Muscle of leg (tissue), 11 donors: Measurements from ENCODE around the gene CWC22. TPM values are rescaled to one million over a fixed set of nuclear protein-coding genes. Genes with fewer than 3 reads are reported as not detected.

ENCODE experiments used
- DNase-seq: peaks from one replicate; pipeline ENCODE4 v3.0.0; 2013
- H3K27ac ChIP-seq: one replicate; pipeline ENCODE4 v1.5.1; 2013; ENCODE audit warnings: mild to moderate bottlenecking, low read length, control low read depth
- H3K27me3 ChIP-seq: one replicate; pipeline ENCODE4 v1.6.1; 2013; ENCODE audit warnings: low read length; ENCODE audit not compliant: control insufficient read depth, insufficient read depth
- H3K36me3 ChIP-seq: one replicate; pipeline ENCODE4 v1.6.1; 2013; ENCODE audit warnings: low read length; ENCODE audit not compliant: control insufficient read depth, insufficient read depth
- H3K4me1 ChIP-seq: one replicate; pipeline ENCODE4 v1.6.1; 2013; ENCODE audit warnings: low read length; ENCODE audit not compliant: control insufficient read depth, insufficient read depth
- H3K4me3 ChIP-seq: one replicate; pipeline ENCODE4 v1.5.1; 2013; ENCODE audit warnings: low read length, control low read depth
- H3K9me3 ChIP-seq: replicated peaks from 2 replicates; pipeline ENCODE4 v1.6.1; 2013; ENCODE audit warnings: low read depth, low read length; ENCODE audit not compliant: control insufficient read depth
- WGBS: methylation state at CpG from one replicate; pipeline ENCODE4 v1.1.5; 2013; ENCODE audit warnings: missing lambda C conversion rate; ENCODE audit not compliant: insufficient coverage; 5-methylcytosine and 5-hydroxymethylcytosine counted together
- polyA plus RNA-seq, 8 donors: library from polyadenylated mRNA; unstranded; fragments of 120-200 nt; gene quantifications; one replicate each; pipeline versions ENCODE4 v1.2.1 to v1.2.3, GENCODE V29; 2013; ENCODE audit warnings: inconsistent platforms in 1 of 8, low replicate concordance in 1 of 8; ENCODE audit not compliant: insufficient read length in 8 of 8, insufficient read depth in 1 of 8
- total RNA-seq: library from RNA; stranded (reverse); fragments of 120-200 nt; gene quantifications from one replicate; pipeline ENCODE4 v1.2.4, GENCODE V29; 2013

Gene CWC22
- total and polyA plus RNA-seq, 9 donors, result 15.0 to 26.0 (median 21.0) TPM

GRCh38 chr2:179953359-179953758, 53.7 kb downstream of the CWC22 start:
- Histone ChIP-seq H3K36me3 (peaks cover 12% of the 10 kb centered on the region), H3K4me3 (no peak overlapping the region), H3K9me3 (no peaks in the 10 kb centered on the region), H3K27me3 (no peaks in the 10 kb centered on the region), H3K27ac (no peak overlapping the region), H3K4me1 (no peaks in the 10 kb centered on the region)
- WGBS, result no CpG with 5 or more reads among the region's 1 CpG
- no peak for DNase-seq

DNA sequence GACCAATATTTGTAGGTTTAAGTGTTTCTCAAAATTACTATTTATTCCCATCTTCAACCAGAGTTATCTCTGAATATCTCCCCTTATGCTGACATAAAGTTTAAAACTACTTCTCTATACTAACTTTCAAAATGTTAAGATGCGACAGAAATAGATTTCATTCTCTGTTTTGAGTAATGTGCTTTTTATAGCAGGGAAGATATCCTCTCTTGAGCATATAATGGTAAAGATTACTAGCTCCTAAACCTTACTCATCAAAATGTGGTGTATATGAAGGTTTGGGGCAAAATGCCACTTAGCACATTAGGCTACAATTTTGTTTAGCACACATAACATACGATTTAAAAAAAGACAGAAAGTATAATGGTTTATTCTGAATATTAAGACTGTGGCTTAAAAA, 54.4 kb downstream of the CWC22 start:
- Histone ChIP-seq H3K4me1 (no peaks in the 10 kb centered on the region), H3K36me3 (peaks cover 12% of the 10 kb centered on the region), H3K27ac (no peak overlapping the region), H3K4me3 (no peak overlapping the region), H3K27me3 (no peaks in the 10 kb centered on the region), H3K9me3 (no peaks in the 10 kb centered on the region)
- WGBS, result no CpG with 5 or more reads among the region's 2 CpGs
- DNase-seq, result no peak

DNA sequence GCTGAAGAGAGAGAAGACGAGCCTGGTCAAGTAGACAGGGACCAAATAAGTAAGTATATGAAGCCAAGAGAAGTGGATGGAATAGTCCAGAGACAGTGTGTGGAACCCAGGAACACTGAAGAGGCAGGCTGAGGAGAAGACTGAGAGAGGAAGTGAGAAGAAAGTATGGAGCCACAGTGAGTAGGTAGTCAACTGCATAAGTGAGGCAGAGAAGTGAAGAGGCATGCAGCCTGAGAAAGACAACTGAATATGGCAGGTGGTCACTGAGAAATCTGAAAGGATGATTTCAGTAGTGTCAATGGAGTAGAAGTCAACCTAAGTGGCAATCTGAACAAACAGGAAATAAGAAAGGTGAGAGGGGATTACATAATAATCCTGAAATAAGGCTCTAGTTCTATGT, 55.4 kb downstream of the CWC22 start:
- no peak for DNase-seq
- Histone ChIP-seq H3K9me3 (no peaks in the 10 kb centered on the region), H3K4me3 (no peak overlapping the region), H3K27ac (no peak overlapping the region), H3K36me3 (peaks cover 12% of the 10 kb centered on the region), H3K27me3 (no peaks in the 10 kb centered on the region), H3K4me1 (no peaks in the 10 kb centered on the region)
- 100% methylated on average over 1 of the region's 1 CpG for WGBS

- no peak overlapping the region for H3K27ac ChIP-seq
- no peak for DNase-seq
- no peak overlapping the region for H3K4me3 ChIP-seq
- peaks cover 12% of the 10 kb centered on the region for H3K36me3 ChIP-seq
- no peaks in the 10 kb centered on the region for H3K4me1 ChIP-seq
- no peaks in the 10 kb centered on the region for H3K9me3 ChIP-seq
- 100% methylated on average over 1 of the region's 5 CpGs for WGBS
- H3K27me3 ChIP-seq, result no peaks in the 10 kb centered on the region
Observed at GRCh38 chr2:179950391-179950790, 56.7 kb downstream of the CWC22 start.

GRCh38 chr2:179949438-179949837, 57.7 kb downstream of the CWC22 start:
- no CpG with 5 or more reads among the region's 3 CpGs for WGBS
- Histone ChIP-seq H3K4me3 (no peak overlapping the region), H3K4me1 (no peaks in the 10 kb centered on the region), H3K36me3 (peaks cover 14% of the 10 kb centered on the region), H3K27ac (no peak overlapping the region), H3K27me3 (no peaks in the 10 kb centered on the region), H3K9me3 (no peaks in the 10 kb centered on the region)
- DNase-seq, result no peak

DNA sequence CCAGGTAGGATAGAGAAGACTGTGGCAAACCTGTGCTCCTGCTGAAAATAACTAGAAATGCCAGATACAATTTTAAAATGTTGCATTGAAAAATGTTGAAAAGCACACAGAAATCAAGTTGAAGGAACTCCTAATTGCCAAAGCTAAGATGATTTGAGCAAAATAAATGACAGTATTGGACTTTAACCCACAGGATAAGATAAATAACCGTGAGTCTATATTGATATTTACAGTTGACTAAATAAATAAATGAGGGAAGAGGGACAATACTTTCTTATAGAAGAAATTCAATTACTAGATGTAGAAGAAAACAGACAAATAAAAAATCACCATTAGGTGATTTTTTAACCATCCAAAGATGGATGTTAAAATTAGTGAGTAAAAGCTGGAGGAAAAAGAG, 59.0 kb downstream of the CWC22 start:
- Histone ChIP-seq H3K9me3 (no peaks in the 10 kb centered on the region), H3K36me3 (peaks cover 12% of the 10 kb centered on the region), H3K27me3 (no peaks in the 10 kb centered on the region), H3K4me1 (no peaks in the 10 kb centered on the region), H3K4me3 (no peak overlapping the region), H3K27ac (no peak overlapping the region)
- no peak for DNase-seq
- no CpG with 5 or more reads among the region's 1 CpG for WGBS

DNA sequence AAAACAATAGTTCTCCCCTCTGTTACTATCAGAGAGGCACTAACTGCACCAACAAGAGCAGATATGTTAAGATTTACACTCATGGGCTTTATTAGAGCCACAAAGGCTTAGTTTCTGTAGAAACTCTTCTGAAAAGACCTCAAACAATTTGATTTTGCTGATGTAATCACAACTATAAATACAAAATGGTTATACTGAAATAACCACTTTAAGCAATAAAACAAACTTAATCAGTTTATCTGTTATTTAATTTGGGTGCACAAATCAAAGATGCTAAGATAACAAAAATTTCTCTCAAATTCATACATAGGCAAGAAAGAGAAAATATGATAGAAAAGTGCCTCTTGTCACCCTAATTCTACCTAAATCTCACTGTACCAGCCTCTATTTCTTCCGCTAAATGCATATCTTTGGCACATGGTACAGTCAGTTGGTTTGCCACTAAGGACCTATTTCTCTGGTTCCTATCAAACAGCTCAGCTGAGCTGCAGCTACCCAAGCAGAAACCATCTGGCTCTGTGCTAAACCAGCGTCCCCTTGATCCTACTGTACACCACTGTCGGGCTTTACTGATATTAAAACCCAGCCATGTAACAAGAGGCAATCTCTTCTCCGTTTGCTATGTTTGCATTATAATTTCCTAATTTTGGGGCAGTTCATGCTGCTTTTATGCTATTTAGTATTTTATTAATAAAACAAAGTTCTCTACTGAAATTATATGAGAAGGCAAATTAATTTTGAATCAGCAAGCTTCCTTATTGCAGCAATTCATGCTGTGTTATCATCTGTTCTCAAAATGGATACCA, 60.1 kb downstream of the CWC22 start:
- H3K4me1 ChIP-seq, result no peaks in the 10 kb centered on the region
- H3K27ac ChIP-seq, result no peak overlapping the region
- no peak overlapping the region for H3K4me3 ChIP-seq
- 100% methylated on average over 1 of the region's 4 CpGs for WGBS
- peaks cover 12% of the 10 kb centered on the region for H3K36me3 ChIP-seq
- DNase-seq, result no peak
- no peaks in the 10 kb centered on the region for H3K27me3 ChIP-seq
- H3K9me3 ChIP-seq, result no peaks in the 10 kb centered on the region

- no CpG with 5 or more reads among the region's 4 CpGs for WGBS
- no peaks in the 10 kb centered on the region for H3K4me1 ChIP-seq
- no peaks in the 10 kb centered on the region for H3K27me3 ChIP-seq
- H3K9me3 ChIP-seq, result no peaks in the 10 kb centered on the region
- H3K4me3 ChIP-seq, result no peak overlapping the region
- H3K36me3 ChIP-seq, result peaks cover 7% of the 10 kb centered on the region
- no peak overlapping the region for H3K27ac ChIP-seq
- DNase-seq, result no peak
Observed at GRCh38 chr2:179946346-179946745, 60.8 kb downstream of the CWC22 start.

DNA sequence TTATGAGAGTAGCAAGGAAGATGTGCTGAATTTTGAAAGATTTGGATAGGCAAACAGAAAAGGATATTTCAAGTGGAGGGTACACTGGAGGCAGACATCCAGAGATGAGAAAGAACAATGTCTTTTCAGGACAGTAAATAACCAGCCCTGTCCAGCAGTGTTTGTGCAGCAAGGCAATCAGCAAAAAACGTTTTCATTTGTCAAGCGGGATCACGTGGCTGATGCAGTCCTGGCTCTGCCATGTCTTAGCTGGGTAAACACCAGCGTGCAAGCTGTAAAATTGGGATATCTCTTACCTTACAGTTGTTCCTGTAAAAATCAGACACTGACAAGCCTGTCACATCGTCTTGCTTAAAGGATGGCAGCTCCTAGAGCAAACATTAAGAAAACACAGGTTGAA, 67.8 kb downstream of the CWC22 start:
- WGBS, result 75% methylated on average over 4 of the region's 5 CpGs
- no peak for DNase-seq

DNA sequence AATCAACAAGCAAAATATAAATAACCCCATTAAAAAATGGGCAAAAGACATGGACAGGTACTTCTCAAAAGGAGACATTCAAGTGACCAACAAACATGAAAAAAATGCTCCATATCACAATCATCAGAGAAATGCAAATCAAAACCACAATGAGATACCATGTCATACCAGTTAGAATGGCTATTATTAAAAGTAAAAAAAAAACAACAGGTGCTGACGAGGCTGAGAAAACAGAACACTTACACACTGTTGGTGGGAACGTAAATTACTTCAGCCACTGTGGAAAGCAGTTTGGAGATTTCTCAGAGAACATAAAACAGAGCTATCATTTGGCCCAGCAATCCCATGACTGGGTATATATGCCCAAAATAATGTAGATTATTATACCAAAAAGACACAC, 69.1 kb downstream of the CWC22 start:
- no CpG with 5 or more reads among the region's 2 CpGs for WGBS

More for the DNA sequence above, 67.8 kb downstream of the CWC22 start:
- Histone ChIP-seq H3K9me3 (no peaks in the 10 kb centered on the region), H3K27me3 (no peaks in the 10 kb centered on the region), H3K4me1 (no peaks in the 10 kb centered on the region), H3K4me3 (no peak overlapping the region), H3K36me3 (no peaks in the 10 kb centered on the region), H3K27ac (no peak overlapping the region)

GRCh38 chr2:179936654-179937053, 70.4 kb downstream of the CWC22 start:
- H3K36me3 ChIP-seq, result no peaks in the 10 kb centered on the region
- no CpG with 5 or more reads among the region's 3 CpGs for WGBS
- H3K9me3 ChIP-seq, result no peaks in the 10 kb centered on the region
- H3K27ac ChIP-seq, result no peak overlapping the region
- peak; percentile 7 for DNase-seq
- H3K4me3 ChIP-seq, result no peak overlapping the region
- no peaks in the 10 kb centered on the region for H3K4me1 ChIP-seq
- no peaks in the 10 kb centered on the region for H3K27me3 ChIP-seq

More for the DNA sequence above, 69.1 kb downstream of the CWC22 start:
- Histone ChIP-seq H3K4me1 (no peaks in the 10 kb centered on the region), H3K27ac (no peak overlapping the region), H3K4me3 (no peak overlapping the region), H3K9me3 (no peaks in the 10 kb centered on the region), H3K27me3 (no peaks in the 10 kb centered on the region), H3K36me3 (no peaks in the 10 kb centered on the region)
- DNase-seq, result no peak
